Activated CD8-positive, alpha-beta T cell treated with anti-CD3 and anti-CD28 coated beads, Interleukin-2, amount 10 ng/mL, durations not matched to agents 7 days and 5 days (primary cell): Measurements from ENCODE around the gene TERT. TPM values are rescaled to one million over a fixed set of nuclear protein-coding genes. Genes with fewer than 3 reads are reported as not detected.

Source experiments
- ATAC-seq: fragments of 150-1000 bp; cut with Tn5 transposase; one replicate; pipeline ENCODE4 v1.10.0; 2021; ENCODE audit warnings: moderate library complexity
- CTCF ChIA-PET: fragments of 350-600 bp; sonication (Branson Sonifier 250); formaldehyde crosslinking; loops from one replicate; lab custom pipeline; 2021; ENCODE audit warnings: antibody characterized with exemption; lab: Charles Lee
- POLR2A ChIA-PET: fragments of 350-600 bp; sonication (Branson Sonifier 250); formaldehyde crosslinking; loops from one replicate; lab custom pipeline; 2021; ENCODE audit warnings: antibody characterized with exemption; lab: Charles Lee
- DNase-seq: peaks from one replicate; pipeline ENCODE4 v3.0.0-alpha.2; 2020
- H3K27ac Mint-ChIP-seq: one replicate; pipeline ENCODE4 v1.8.0; 2021; ENCODE audit warnings: mild to moderate bottlenecking, mixed read lengths
- H3K27me3 Mint-ChIP-seq: one replicate; pipeline ENCODE4 v1.8.0; 2021; ENCODE audit warnings: low read depth, mixed read lengths
- H3K36me3 Mint-ChIP-seq: one replicate; pipeline ENCODE4 v1.8.0; 2021; ENCODE audit warnings: low read depth, mixed read lengths
- H3K4me1 Mint-ChIP-seq: one replicate; pipeline ENCODE4 v1.8.0; 2021; ENCODE audit warnings: low read depth, mixed read lengths
- H3K4me3 Mint-ChIP-seq: one replicate; pipeline ENCODE4 v1.8.0; 2021; ENCODE audit warnings: mild to moderate bottlenecking, mixed read lengths
- H3K9me3 Mint-ChIP-seq: one replicate; pipeline ENCODE4 v1.8.0; 2022; ENCODE audit warnings: mixed read lengths; ENCODE audit not compliant: insufficient read depth
- total RNA-seq, 2 experiments: library from RNA; stranded (reverse); gene quantifications; one replicate each; pipeline ENCODE4 v1.2.3, GENCODE V29; 2021

Gene TERT
- total RNA-seq, 2 experiments from 2014 or later, result 0.29 to 0.44 TPM

DNA sequence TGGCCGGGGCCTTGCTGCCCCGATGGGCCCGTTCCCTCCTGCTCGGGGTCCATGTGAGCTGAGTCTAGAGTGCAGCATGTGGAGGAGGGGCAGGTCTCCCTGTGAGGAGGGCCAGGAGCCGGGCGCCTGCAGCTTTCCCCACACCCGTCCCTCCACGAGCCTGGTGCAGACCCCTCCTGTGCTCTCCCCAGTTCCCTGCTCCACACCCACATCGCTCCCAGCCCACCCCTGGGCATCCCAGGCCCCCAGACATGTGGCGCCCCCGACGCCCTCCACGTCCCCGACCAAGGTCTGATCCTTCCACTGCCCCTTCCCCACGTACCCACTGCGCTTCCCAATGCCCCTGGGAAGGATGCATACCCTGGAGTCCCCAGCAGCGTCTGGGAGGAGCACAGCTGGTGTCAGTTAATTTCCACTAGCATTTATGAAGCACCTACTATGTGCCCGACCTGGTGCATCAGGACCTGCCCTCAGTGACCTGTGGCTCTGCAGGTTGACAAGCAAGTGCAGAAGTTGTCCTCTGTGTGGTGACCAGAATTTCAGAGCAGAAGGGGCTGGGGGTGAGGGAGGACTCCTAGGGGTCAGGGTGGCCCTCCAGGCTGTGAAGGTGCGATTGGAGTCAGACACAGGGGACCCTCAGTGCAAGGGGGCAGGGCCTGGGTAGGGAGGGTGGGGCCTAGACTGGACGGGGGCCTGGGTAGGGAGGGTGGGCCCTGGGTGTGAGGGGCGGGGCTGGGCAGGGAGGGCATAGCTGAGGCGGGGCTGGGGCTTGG lies 80.5 kb downstream of the TERT start:
- H3K4me3 Mint-ChIP-seq, result no peak overlapping the region
- no peak for ATAC-seq
- H3K36me3 Mint-ChIP-seq, result no peaks in the 10 kb centered on the region
- POLR2A ChIA-PET, result no interaction called here
- H3K27me3 Mint-ChIP-seq, result peaks cover 8% of the 10 kb centered on the region
- CTCF ChIA-PET, result no interaction called here
- no peak overlapping the region for H3K27ac Mint-ChIP-seq
- peaks cover 2% of the 10 kb centered on the region for H3K4me1 Mint-ChIP-seq
- no peaks in the 10 kb centered on the region for H3K9me3 Mint-ChIP-seq
- DNase-seq, result no peak

DNA sequence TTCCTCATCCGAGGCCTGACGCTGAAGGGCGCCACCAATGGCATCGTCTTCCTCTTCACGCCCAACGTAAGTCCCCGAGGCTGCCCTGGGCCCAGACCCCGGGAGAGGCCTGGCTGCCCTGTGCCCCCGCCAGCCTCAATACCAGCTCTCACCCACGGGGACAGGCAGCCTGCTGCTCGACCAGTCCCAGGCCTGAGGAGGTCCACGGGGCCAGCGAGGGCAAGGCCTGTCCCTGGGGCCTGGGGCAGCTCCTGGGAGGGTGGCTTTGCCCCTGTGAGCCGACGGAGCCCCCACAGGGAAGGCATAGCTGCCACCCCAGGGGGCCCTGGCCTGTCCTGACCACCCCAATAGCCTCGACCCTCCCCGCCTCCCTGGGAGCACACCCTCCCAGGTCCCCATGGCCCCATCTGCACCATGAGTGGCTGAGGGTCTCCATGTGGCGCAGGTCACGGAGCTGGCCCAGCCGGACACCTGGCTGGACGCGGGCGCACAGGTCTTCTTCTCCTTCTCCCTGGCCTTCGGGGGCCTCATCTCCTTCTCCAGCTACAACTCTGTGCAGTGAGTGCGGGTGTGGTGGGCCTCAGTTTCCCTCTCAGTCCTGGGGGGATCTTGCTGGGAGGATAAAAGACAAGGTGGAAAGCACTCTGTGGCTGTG lies 81.2 kb downstream of the TERT start:
- CTCF ChIA-PET, result no interaction called here
- no peaks in the 10 kb centered on the region for H3K36me3 Mint-ChIP-seq
- POLR2A ChIA-PET, result no interaction called here
- peaks cover 2% of the 10 kb centered on the region for H3K4me1 Mint-ChIP-seq
- H3K4me3 Mint-ChIP-seq, result no peak overlapping the region
- ATAC-seq, result no peak
- H3K27me3 Mint-ChIP-seq, result peaks cover 6% of the 10 kb centered on the region
- no peaks in the 10 kb centered on the region for H3K9me3 Mint-ChIP-seq
- H3K27ac Mint-ChIP-seq, result no peak overlapping the region
- DNase-seq, result no peak

- no peak for DNase-seq
- Mint-ChIP-seq H3K27me3 (peaks cover 3% of the 10 kb centered on the region), H3K27ac (no peak overlapping the region), H3K4me3 (no peak overlapping the region), H3K4me1 (peaks cover 2% of the 10 kb centered on the region), H3K9me3 (no peaks in the 10 kb centered on the region), H3K36me3 (no peaks in the 10 kb centered on the region)
- ChIA-PET CTCF (no interaction called here), POLR2A (no interaction called here)
- ATAC-seq, result no peak
Measured at GRCh38 chr5:1212881-1213280, 82.0 kb downstream of the TERT start.

GRCh38 chr5:1212271-1212670 lies 82.6 kb downstream of the TERT start:
- Mint-ChIP-seq H3K9me3 (no peaks in the 10 kb centered on the region), H3K27ac (no peak overlapping the region), H3K36me3 (no peaks in the 10 kb centered on the region), H3K27me3 (peaks cover 3% of the 10 kb centered on the region), H3K4me3 (no peak overlapping the region), H3K4me1 (no peaks in the 10 kb centered on the region)
- no peak for ATAC-seq
- POLR2A ChIA-PET, result no interaction called here
- CTCF ChIA-PET, result no interaction called here
- DNase-seq, result no peak

DNA sequence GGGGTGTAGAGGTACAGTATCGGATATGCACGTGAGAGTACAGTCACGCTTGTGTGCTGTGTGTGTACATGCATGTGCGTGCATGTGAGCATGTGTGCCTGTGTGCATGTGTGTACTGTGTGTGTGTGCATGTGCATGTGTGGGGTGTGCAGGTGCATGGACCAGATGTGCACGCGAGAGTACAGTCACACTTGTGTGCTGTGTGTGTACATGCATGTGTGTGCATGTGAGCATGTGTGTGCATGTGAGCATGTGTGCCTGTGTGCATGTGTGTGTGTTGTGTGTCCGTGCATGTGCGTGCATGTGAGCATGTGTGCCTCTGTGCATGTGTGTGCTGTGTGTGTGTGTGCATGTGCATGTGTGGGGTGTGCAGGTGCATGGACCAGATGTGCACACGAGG lies 83.2 kb downstream of the TERT start:
- H3K36me3 Mint-ChIP-seq, result no peaks in the 10 kb centered on the region
- no peak for ATAC-seq
- no peak overlapping the region for H3K27ac Mint-ChIP-seq
- ChIA-PET CTCF (no interaction called here), POLR2A (interaction anchor here (0.6 kb wide), 1 partner anchor 49 kb away, joined by 3 read pairs; no protein-coding TSS in a partner anchor)
- H3K4me3 Mint-ChIP-seq, result no peak overlapping the region
- no peaks in the 10 kb centered on the region for H3K4me1 Mint-ChIP-seq
- no peaks in the 10 kb centered on the region for H3K9me3 Mint-ChIP-seq
- H3K27me3 Mint-ChIP-seq, result no peaks in the 10 kb centered on the region
- DNase-seq, result no peak

- H3K27me3 Mint-ChIP-seq, result peaks cover 4% of the 10 kb centered on the region
- no peak overlapping the region for H3K27ac Mint-ChIP-seq
- no peak overlapping the region for H3K4me3 Mint-ChIP-seq
- ChIA-PET POLR2A (no interaction called here), CTCF (no interaction called here)
- ATAC-seq (no peak), DNase-seq (no peak)
- H3K9me3 Mint-ChIP-seq, result no peaks in the 10 kb centered on the region
- H3K4me1 Mint-ChIP-seq, result no peaks in the 10 kb centered on the region
- no peaks in the 10 kb centered on the region for H3K36me3 Mint-ChIP-seq
Measured at GRCh38 chr5:1210832-1211251, 84.0 kb downstream of the TERT start.

GRCh38 chr5:1209896-1210776 lies 84.7 kb downstream of the TERT start:
- POLR2A ChIA-PET, result no interaction called here
- no peak for DNase-seq

DNA sequence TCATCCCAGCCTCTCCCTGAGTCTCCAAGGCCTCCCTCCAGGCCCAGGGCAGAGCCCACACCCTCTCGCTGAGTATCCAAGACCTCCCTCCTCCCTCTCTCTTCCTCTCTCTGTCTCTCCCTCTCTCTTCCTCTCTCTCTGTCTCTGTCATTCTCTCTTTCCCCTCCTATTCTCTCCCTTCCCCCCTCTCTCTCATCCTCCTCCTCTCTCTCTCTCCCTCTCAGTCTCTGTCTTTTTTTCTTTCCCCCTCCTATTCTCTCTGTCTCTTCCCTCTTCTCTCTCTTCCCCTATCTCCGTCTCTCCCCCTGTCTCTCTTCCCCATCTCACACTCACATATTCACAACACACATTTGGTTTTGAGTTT lies 85.4 kb downstream of the TERT start:
- CTCF ChIA-PET, result no interaction called here
- POLR2A ChIA-PET, result no interaction called here
- Mint-ChIP-seq H3K27ac (no peak overlapping the region), H3K4me3 (no peak overlapping the region), H3K36me3 (no peaks in the 10 kb centered on the region), H3K27me3 (peaks cover 8% of the 10 kb centered on the region), H3K9me3 (no peaks in the 10 kb centered on the region), H3K4me1 (no peaks in the 10 kb centered on the region)
- no peak for DNase-seq
- ATAC-seq, result no peak

More at GRCh38 chr5:1209896-1210776, 84.7 kb downstream of the TERT start:
- Mint-ChIP-seq H3K9me3 (no peaks in the 10 kb centered on the region), H3K27ac (no peak overlapping the region), H3K36me3 (no peaks in the 10 kb centered on the region), H3K27me3 (peaks cover 8% of the 10 kb centered on the region), H3K4me1 (no peaks in the 10 kb centered on the region), H3K4me3 (no peak overlapping the region)
- CTCF ChIA-PET, result no interaction called here
- no peak for ATAC-seq

- H3K36me3 Mint-ChIP-seq, result no peaks in the 10 kb centered on the region
- H3K9me3 Mint-ChIP-seq, result no peaks in the 10 kb centered on the region
- no peak overlapping the region for H3K27ac Mint-ChIP-seq
- ATAC-seq (no peak), DNase-seq (no peak)
- ChIA-PET CTCF (no interaction called here), POLR2A (no interaction called here)
- H3K4me1 Mint-ChIP-seq, result no peaks in the 10 kb centered on the region
- no peak overlapping the region for H3K4me3 Mint-ChIP-seq
- H3K27me3 Mint-ChIP-seq, result peaks cover 8% of the 10 kb centered on the region
Measured at GRCh38 chr5:1208743-1209488, 86.0 kb downstream of the TERT start.

GRCh38 chr5:1208221-1208742 lies 86.6 kb downstream of the TERT start:
- H3K27ac Mint-ChIP-seq, result no peak overlapping the region
- CTCF ChIA-PET, result no interaction called here
- no peak overlapping the region for H3K4me3 Mint-ChIP-seq
- peaks cover 8% of the 10 kb centered on the region for H3K27me3 Mint-ChIP-seq
- no peaks in the 10 kb centered on the region for H3K36me3 Mint-ChIP-seq
- H3K4me1 Mint-ChIP-seq, result no peaks in the 10 kb centered on the region
- DNase-seq (no peak), ATAC-seq (no peak)
- H3K9me3 Mint-ChIP-seq, result no peaks in the 10 kb centered on the region
- POLR2A ChIA-PET, result no interaction called here

DNA sequence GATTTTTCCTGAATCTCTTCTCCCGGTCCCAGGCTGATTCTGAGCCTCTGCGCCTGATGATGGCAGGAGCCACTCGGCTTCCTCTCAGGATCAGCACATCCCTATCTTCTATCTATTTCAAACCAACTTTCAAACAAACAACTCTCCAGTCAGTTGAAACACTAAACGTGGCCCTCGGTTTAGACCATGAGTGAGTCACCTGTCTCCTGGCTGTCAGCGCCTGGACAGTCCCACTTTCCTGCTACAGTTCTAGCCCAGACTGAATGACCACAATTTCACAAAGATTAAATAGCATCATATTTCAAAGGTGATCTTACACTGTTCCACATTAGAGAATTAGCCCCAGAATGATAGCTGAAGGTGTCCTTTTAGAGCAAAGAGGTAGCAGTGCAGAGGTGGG lies 87.3 kb downstream of the TERT start:
- CTCF ChIA-PET, result no interaction called here
- Mint-ChIP-seq H3K4me1 (no peaks in the 10 kb centered on the region), H3K27me3 (peaks cover 8% of the 10 kb centered on the region), H3K36me3 (no peaks in the 10 kb centered on the region), H3K9me3 (no peaks in the 10 kb centered on the region), H3K27ac (no peak overlapping the region), H3K4me3 (no peak overlapping the region)
- ATAC-seq, result no peak
- POLR2A ChIA-PET, result no interaction called here
- no peak for DNase-seq
